Peyer's patch (tissue), 4 donors: ENCODE data around the gene NUP153. TPM values are rescaled to one million over a fixed set of nuclear protein-coding genes. Genes with fewer than 3 reads are reported as not detected.
"Not testable (repeated sequence)": the region's sequence is repeated elsewhere in the genome, so short reads cannot be mapped to it uniquely, and the experiment has no call there.

Experiments used
- DNase-seq, 3 donors: peaks; one replicate each; pipeline ENCODE4 v3.0.0-alpha.2; 2017 to 2019
- H3K27ac ChIP-seq, 4 donors: fragments of 200-600 bp; sonication (generic); one replicate each; pipeline ENCODE4 v1.5.1; 2016 to 2019
- H3K27me3 ChIP-seq, 2 donors: fragments of 200-600 bp; sonication (generic); one replicate each; pipeline ENCODE4 v1.5.1; 2019
- H3K36me3 ChIP-seq, 3 donors: fragments of 200-600 bp; sonication (generic); one replicate each; pipeline ENCODE4 v1.5.1; 2016 to 2019
- H3K4me1 ChIP-seq, 4 donors: fragments of 200-600 bp; sonication (generic); one replicate each; pipeline ENCODE4 v1.5.1; 2016 to 2019
- H3K4me3 ChIP-seq, 4 donors: fragments of 200-600 bp; sonication (generic); 1 replicate in 3 of 4; 2 replicates in 1 of 4; pipeline ENCODE4 v1.5.1; 2016 to 2019; ENCODE audit warnings: mild to moderate bottlenecking in 1 of 4
- H3K9me3 ChIP-seq, 4 donors: fragments of 200-600 bp; sonication (generic); one replicate each; pipeline ENCODE4 v1.5.1; 2016 to 2019; ENCODE audit warnings: mild to moderate bottlenecking in 1 of 4
- CTCF ChIP-seq, 6 experiments: fragments of 450-650 bp in 4 of 6; fragments of 200-600 bp in 2 of 6; sonication (generic) in 1 of 6; IDR thresholded peaks; one replicate each; pipeline ENCODE4 v1.5.1; 2017 to 2019; ENCODE audit warnings: antibody characterized with exemption in 6 of 6, mild to moderate bottlenecking in 3 of 6, moderate library complexity in 1 of 6
- POLR2A ChIP-seq, 2 donors: fragments of 450-650 bp; IDR thresholded peaks; one replicate each; pipeline ENCODE4 v1.5.1; 2017; ENCODE audit warnings: antibody characterized with exemption in 2 of 2, mild to moderate bottlenecking in 2 of 2, moderate library complexity in 2 of 2
- total RNA-seq, 4 donors: library from RNA; depleted of rRNA; stranded (reverse); fragments of >200 nt; gene quantifications; one replicate each; pipeline ENCODE4 v1.1.0, GENCODE V29; 2016

The NUP153 gene
- total RNA-seq = 10 to 100 TPM; 21.5 to 47.0 (median 26.8) TPM

- Histone ChIP-seq H3K27me3 (no peaks in the 10 kb centered on the region), H3K4me3 (peak within 1 kb of the TSS; percentile 67 to 92 (median 81)), H3K9me3 (no peaks in the 10 kb centered on the region), H3K4me1 (peaks cover 0 to 31% (median 6%) of the 10 kb centered on the region in 4 donors), H3K36me3 (no peaks in the 10 kb centered on the region), H3K27ac (peak within 1 kb of the TSS; percentile 97 to 99 (median 98))
- peak; percentile 83 to 96 for TF ChIP-seq POLR2A (IDR thresholded peaks at IDR 0.05)
- peak in 2 of 6 experiments; percentile 6 to 7 for TF ChIP-seq CTCF (IDR thresholded peaks at IDR 0.05)
- DNase-seq = peak; percentile 99 to 100 (median 100)
Measured at GRCh38 chr6:17706580-17707370, at the start of gene NUP153. TSS of gene NUP153 (minus strand) at chr6:17706925. CDS start at chr6:17706387, 538 bp downstream.

GRCh38 chr6:17754254-17754653 is 47.5 kb upstream of the NUP153 start:
- no peak for TF ChIP-seq POLR2A (IDR thresholded peaks at IDR 0.05)
- TF ChIP-seq CTCF (IDR thresholded peaks at IDR 0.05) = no peak
- Histone ChIP-seq H3K36me3 (peaks cover 0 to 5% (median 0%) of the 10 kb centered on the region in 3 donors), H3K27ac (no peak overlapping the region), H3K9me3 (no peaks in the 10 kb centered on the region), H3K4me1 (no peaks in the 10 kb centered on the region), H3K27me3 (no peaks in the 10 kb centered on the region), H3K4me3 (no peak overlapping the region)
- DNase-seq = no peak

GRCh38 chr6:17745324-17745723 is 38.6 kb upstream of the NUP153 start:
- not testable (repeated sequence) for H3K4me3 ChIP-seq, DNase-seq, H3K27ac ChIP-seq, H3K9me3 ChIP-seq, H3K27me3 ChIP-seq, H3K36me3 ChIP-seq, H3K4me1 ChIP-seq

GRCh38 chr6:17744757-17745308 is 38.1 kb upstream of the NUP153 start:
- not testable (repeated sequence) for H3K4me3 ChIP-seq, H3K27me3 ChIP-seq, H3K4me1 ChIP-seq, DNase-seq, H3K27ac ChIP-seq, H3K36me3 ChIP-seq, H3K9me3 ChIP-seq

- Histone ChIP-seq H3K9me3 (no peaks in the 10 kb centered on the region), H3K4me1 (no peaks in the 10 kb centered on the region), H3K36me3 (no peaks in the 10 kb centered on the region), H3K4me3 (no peak overlapping the region), H3K27me3 (no peaks in the 10 kb centered on the region), H3K27ac (no peak overlapping the region)
- TF ChIP-seq POLR2A (IDR thresholded peaks at IDR 0.05) = no peak
- no peak for TF ChIP-seq CTCF (IDR thresholded peaks at IDR 0.05)
- DNase-seq = no peak
Measured at GRCh38 chr6:17744019-17744756, 37.5 kb upstream of the NUP153 start.

- Histone ChIP-seq H3K4me3 (no peak overlapping the region), H3K9me3 (peaks cover 0 to 5% (median 0%) of the 10 kb centered on the region in 4 donors), H3K4me1 (no peaks in the 10 kb centered on the region), H3K27me3 (no peaks in the 10 kb centered on the region), H3K36me3 (no peaks in the 10 kb centered on the region), H3K27ac (no peak overlapping the region)
- TF ChIP-seq POLR2A (IDR thresholded peaks at IDR 0.05) (no peak), CTCF (IDR thresholded peaks at IDR 0.05) (no peak)
- DNase-seq = no peak
Measured at GRCh38 chr6:17741507-17741906, 34.8 kb upstream of the NUP153 start.
